A375 (cell line): ENCODE measurements around the gene NFKB1. TPM values are rescaled to one million over a fixed set of nuclear protein-coding genes. Genes with fewer than 3 reads are reported as not detected.

ENCODE experiments used
- total RNA-seq: library from RNA; depleted of rRNA; stranded (reverse); fragments of >200 nt; shearing (Covaris generic); gene quantifications from 2 replicates; pipeline ENCODE4 v1.2.3, GENCODE V29; 2014; rRNA removed

NFKB1 gene
- 40.8 and 42.1 TPM in 2 replicates for total RNA-seq

GRCh38 chr4:102500696-102501446 is at the start of gene NFKB1:
Gene NFKB1 (plus strand): TSS chr4:102501359. CDS start chr4:102525519, 24,160 bp downstream.

Other genes with a start within 250 kb of the NFKB1 start
- gene SLC39A8, start 155.9 kb upstream of the NFKB1 start, total RNA-seq = 12.4 and 12.6 TPM in 2 replicates